HEK293 (cell line): Measurements from ENCODE around the gene IL6R.

ENCODE experiments used
- CTCF ChIA-PET: fragments of 350-600 bp; formaldehyde crosslinking; extraction: SDS; loops from one replicate; lab custom pipeline; 2021; ENCODE audit warnings: antibody characterized with exemption; lab: Yijun Ruan, JAX
- POLR2A ChIA-PET: fragments of 300-600 bp; formaldehyde crosslinking; extraction: SDS; loops from one replicate; lab custom pipeline; 2020; ENCODE audit warnings: antibody characterized with exemption, inconsistent platforms; lab: Yijun Ruan, JAX
- H3K27ac ChIP-seq: fragments of 200-500 bp; sonication (Bioruptor generic); 2 replicates; pipeline ENCODE4 v1.5.1; 2014; ENCODE audit warnings: low read depth, low read length, control low read depth, inconsistent platforms; ENCODE audit errors: extremely low read depth
- H3K36me3 ChIP-seq, 2 experiments: fragments of 200-500 bp in 1 of 2; sonication (Bioruptor generic) in 1 of 2; 1 replicate in 1 of 2; 2 replicates in 1 of 2; pipeline ENCODE4 v1.5.1; 2014 to 2017; ENCODE audit warnings: inconsistent platforms in 2 of 2, low read length in 2 of 2; ENCODE audit not compliant: control insufficient read depth in 2 of 2, insufficient read depth in 1 of 2
- H3K4me1 ChIP-seq: fragments of 200-500 bp; sonication (Bioruptor generic); 2 replicates; pipeline ENCODE4 v1.5.1; 2014; ENCODE audit warnings: mild to moderate bottlenecking, low read length, inconsistent platforms; ENCODE audit not compliant: control insufficient read depth, insufficient read depth
- H3K4me3 ChIP-seq: 2 replicates; pipeline ENCODE4 v1.5.1; 2011; ENCODE audit warnings: low read depth, mild to moderate bottlenecking, control low read depth, low read length, moderate library complexity
- H3K9me3 ChIP-seq: fragments of 200-500 bp; sonication (Bioruptor generic); 2 replicates; pipeline ENCODE4 v1.5.1; 2014; ENCODE audit warnings: low read depth, low read length, inconsistent platforms; ENCODE audit not compliant: control insufficient read depth, insufficient read depth
- CTCF ChIP-seq: fragments of 450-650 bp; formaldehyde crosslinking; IDR thresholded peaks from 2 replicates; pipeline ENCODE4 v1.5.1; 2016; ENCODE audit warnings: missing biosample characterization, missing genetic modification characterization
- GFI1B ChIP-seq: fragments of 450-650 bp; formaldehyde crosslinking; IDR thresholded peaks from 2 replicates; pipeline ENCODE4 v1.5.1; 2016; ENCODE audit warnings: missing biosample characterization, missing genetic modification characterization
- GLIS2 ChIP-seq: fragments of 450-650 bp; formaldehyde crosslinking; IDR thresholded peaks from 2 replicates; pipeline ENCODE4 v1.5.1; 2016; ENCODE audit warnings: missing biosample characterization, missing genetic modification characterization
- HIC1 ChIP-seq: fragments of 450-650 bp; formaldehyde crosslinking; IDR thresholded peaks from 2 replicates; pipeline ENCODE4 v1.5.1; 2016; ENCODE audit warnings: missing biosample characterization, missing genetic modification characterization
- HOXD13 ChIP-seq: sonication (generic); formaldehyde crosslinking; IDR thresholded peaks from 2 replicates; pipeline ENCODE4 v1.8.0; 2022; ENCODE audit warnings: missing genetic modification reagents, borderline replicate concordance
- MZF1 ChIP-seq: fragments of 450-650 bp; formaldehyde crosslinking; IDR thresholded peaks from 2 replicates; pipeline ENCODE4 v1.5.1; 2017; ENCODE audit warnings: missing biosample characterization, missing genetic modification characterization, borderline replicate concordance
- PRDM1 ChIP-seq: fragments of 450-650 bp; formaldehyde crosslinking; IDR thresholded peaks from 2 replicates; pipeline ENCODE4; 2016; ENCODE audit warnings: missing biosample characterization, missing genetic modification characterization
- RBAK ChIP-seq: fragments of 450-650 bp; formaldehyde crosslinking; IDR thresholded peaks from 2 replicates; pipeline ENCODE4 v1.5.1; 2016; ENCODE audit warnings: missing biosample characterization, missing genetic modification characterization
- SP7 ChIP-seq: fragments of 450-650 bp; formaldehyde crosslinking; IDR thresholded peaks from 2 replicates; pipeline ENCODE4 v1.5.1; 2016; ENCODE audit warnings: missing biosample characterization, missing genetic modification characterization
- TRIM28 ChIP-seq: IDR thresholded peaks from 2 replicates; pipeline ENCODE4 v1.6.1; 2011; ENCODE audit warnings: low read length, control low read depth, borderline replicate concordance
- ZBTB17 ChIP-seq: fragments of 450-650 bp; formaldehyde crosslinking; IDR thresholded peaks from 2 replicates; pipeline ENCODE4 v1.5.1; 2016; ENCODE audit warnings: missing biosample characterization, missing genetic modification characterization
- ZBTB48 ChIP-seq: fragments of 450-650 bp; formaldehyde crosslinking; IDR thresholded peaks from 2 replicates; pipeline ENCODE4 v1.5.1; 2016; ENCODE audit warnings: missing biosample characterization, missing genetic modification characterization
- ZFHX2 ChIP-seq: fragments of 450-650 bp; formaldehyde crosslinking; conservative IDR thresholded peaks from 2 replicates; pipeline ENCODE4 v1.5.1; 2016; ENCODE audit warnings: missing biosample characterization, missing genetic modification characterization
- ZFP37 ChIP-seq: fragments of 450-650 bp; formaldehyde crosslinking; IDR thresholded peaks from 2 replicates; pipeline ENCODE4 v1.5.1; 2016; ENCODE audit warnings: missing biosample characterization, missing genetic modification characterization
- ZNF223 ChIP-seq: fragments of 450-650 bp; formaldehyde crosslinking; IDR thresholded peaks from 2 replicates; pipeline ENCODE4 v1.5.1; 2016; ENCODE audit warnings: missing biosample characterization, missing genetic modification characterization
- ZNF239 ChIP-seq: fragments of 450-650 bp; formaldehyde crosslinking; IDR thresholded peaks from 2 replicates; pipeline ENCODE4 v1.5.1; 2016; ENCODE audit warnings: missing biosample characterization, missing genetic modification characterization
- ZNF280C ChIP-seq: fragments of 450-650 bp; formaldehyde crosslinking; IDR thresholded peaks from 2 replicates; pipeline ENCODE4 v1.5.1; 2016; ENCODE audit warnings: missing biosample characterization, missing genetic modification characterization
- ZNF529 ChIP-seq: fragments of 450-650 bp; formaldehyde crosslinking; IDR thresholded peaks from 2 replicates; pipeline ENCODE4 v1.5.1; 2017; ENCODE audit warnings: missing genetic modification characterization, missing biosample characterization; ENCODE audit not compliant: insufficient replicate concordance
- ZNF549 ChIP-seq: fragments of 450-650 bp; IDR thresholded peaks from 2 replicates; pipeline ENCODE4 v1.5.1; 2018; ENCODE audit warnings: missing biosample characterization, missing genetic modification characterization, mild to moderate bottlenecking, inconsistent platforms, moderate library complexity
- ZNF561 ChIP-seq: fragments of 450-650 bp; IDR thresholded peaks from 2 replicates; pipeline ENCODE4 v1.5.1; 2018; ENCODE audit warnings: missing biosample characterization, missing genetic modification characterization, borderline replicate concordance
- ZNF623 ChIP-seq: fragments of 450-650 bp; formaldehyde crosslinking; IDR thresholded peaks from 2 replicates; pipeline ENCODE4 v1.5.1; 2016; ENCODE audit warnings: missing biosample characterization, missing genetic modification characterization
- ZNF645 ChIP-seq: fragments of 450-650 bp; formaldehyde crosslinking; IDR thresholded peaks from 2 replicates; pipeline ENCODE4; 2016; ENCODE audit warnings: missing biosample characterization, missing genetic modification characterization
- ZNF837 ChIP-seq: fragments of 450-650 bp; formaldehyde crosslinking; IDR thresholded peaks from 2 replicates; pipeline ENCODE4 v1.5.1; 2016; ENCODE audit warnings: missing biosample characterization, missing genetic modification characterization
- TF ChIP-seq, protein P1 (sequence below): fragments of 450-650 bp; formaldehyde crosslinking; IDR thresholded peaks from 2 replicates; pipeline ENCODE4 v1.5.1; 2017; ENCODE audit warnings: missing biosample characterization, missing genetic modification characterization
- TF ChIP-seq, protein P2 (sequence below): fragments of 450-650 bp; formaldehyde crosslinking; IDR thresholded peaks from 2 replicates; pipeline ENCODE4 v1.5.1; 2016; ENCODE audit warnings: missing biosample characterization, missing genetic modification characterization

Gene IL6R

DNA sequence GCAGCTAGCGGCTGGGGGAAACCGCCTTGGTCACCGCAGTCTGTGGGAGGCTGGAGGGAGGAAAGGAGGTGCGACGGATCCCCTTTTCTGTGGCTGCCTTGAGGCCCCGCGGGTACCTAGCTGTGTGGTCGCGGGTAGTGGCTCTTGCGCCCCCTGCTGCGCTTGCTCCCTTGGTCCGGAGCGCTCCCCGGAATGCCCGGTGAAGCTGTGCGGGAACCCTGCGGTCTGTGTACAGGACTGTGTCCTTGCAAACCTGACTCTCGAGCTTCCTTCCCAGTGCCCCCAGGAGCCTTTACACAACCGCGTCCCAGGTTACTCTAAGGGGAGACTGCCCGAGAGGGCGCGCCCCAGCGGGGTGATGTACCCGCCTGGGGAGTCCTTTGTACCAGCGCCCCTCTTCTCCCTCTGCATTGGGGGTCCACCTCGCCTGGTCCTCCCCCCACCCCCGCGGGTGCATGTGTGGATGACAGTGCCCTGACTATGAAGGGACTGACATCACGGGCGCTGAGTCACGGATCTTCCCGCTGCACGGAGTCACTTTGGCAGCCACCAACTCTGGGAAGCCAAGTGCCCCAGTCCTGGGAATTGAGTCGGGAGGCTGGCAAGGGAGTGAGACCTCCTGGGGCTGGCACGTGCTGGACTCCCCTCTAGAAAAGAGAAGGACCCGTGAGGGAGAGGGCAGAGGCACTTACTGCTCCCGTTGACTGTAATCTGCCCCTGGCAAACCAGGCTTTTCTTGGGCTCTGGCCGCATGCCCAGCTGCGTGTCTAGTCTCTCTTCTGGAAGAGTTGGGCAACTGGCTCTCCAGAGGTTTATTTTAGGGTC is 816 bp downstream of the IL6R start:
- H3K9me3 ChIP-seq, result no peaks in the 10 kb centered on the region
- H3K36me3 ChIP-seq, result no peaks in the 10 kb centered on the region
- CTCF ChIA-PET, result interaction anchor here (0.7 to 3.6 kb wide), 6 partner anchors 11 to 211 kb away, joined by 3 to 17 read pairs (median 3); partner anchors contain the start of gene ATP8B2
- H3K4me1 ChIP-seq, result peaks cover 2% of the 10 kb centered on the region; the same call in 1 of the 2 replicates
- peak overlapping the region; percentile 48; the same call in 1 of the 2 replicates for H3K27ac ChIP-seq
- POLR2A ChIA-PET, result interaction anchor here (0.7 to 1.0 kb wide), 2 partner anchors 223 to 429 kb away, joined by 3 to 4 read pairs; partner anchors contain the start of gene JTB
- H3K4me3 ChIP-seq, result peak overlapping the region; percentile 53
- no peak for TF ChIP-seq ZNF239 (tag by site-specific recombination)
- TF ChIP-seq PRDM1, result no peak
- no peak for TF ChIP-seq ZNF280C
- TF ChIP-seq ZNF529, result no peak
- TF ChIP-seq ZNF623 (tag by site-specific recombination), result no peak; the same call in 1 of the 2 replicates
- TF ChIP-seq, protein P1, sequence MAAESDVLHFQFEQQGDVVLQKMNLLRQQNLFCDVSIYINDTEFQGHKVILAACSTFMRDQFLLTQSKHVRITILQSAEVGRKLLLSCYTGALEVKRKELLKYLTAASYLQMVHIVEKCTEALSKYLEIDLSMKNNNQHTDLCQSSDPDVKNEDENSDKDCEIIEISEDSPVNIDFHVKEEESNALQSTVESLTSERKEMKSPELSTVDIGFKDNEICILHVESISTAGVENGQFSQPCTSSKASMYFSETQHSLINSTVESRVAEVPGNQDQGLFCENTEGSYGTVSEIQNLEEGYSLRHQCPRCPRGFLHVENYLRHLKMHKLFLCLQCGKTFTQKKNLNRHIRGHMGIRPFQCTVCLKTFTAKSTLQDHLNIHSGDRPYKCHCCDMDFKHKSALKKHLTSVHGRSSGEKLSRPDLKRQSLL, result no peak
- no peak for TF ChIP-seq ZNF223 (tag by site-specific recombination)
- no peak for TF ChIP-seq RBAK (tag by site-specific recombination)
- TF ChIP-seq ZFHX2 (tag by site-specific recombination), result no peak
- TF ChIP-seq GLIS2 (tag by site-specific recombination), result peak; percentile 96
- TF ChIP-seq TRIM28, result no peak
- TF ChIP-seq ZNF837 (tag by site-specific recombination), result no peak
- peak; percentile 79 for TF ChIP-seq SP7
- TF ChIP-seq MZF1, result no peak; the same call in 1 of the 2 replicates
- TF ChIP-seq, protein P2, sequence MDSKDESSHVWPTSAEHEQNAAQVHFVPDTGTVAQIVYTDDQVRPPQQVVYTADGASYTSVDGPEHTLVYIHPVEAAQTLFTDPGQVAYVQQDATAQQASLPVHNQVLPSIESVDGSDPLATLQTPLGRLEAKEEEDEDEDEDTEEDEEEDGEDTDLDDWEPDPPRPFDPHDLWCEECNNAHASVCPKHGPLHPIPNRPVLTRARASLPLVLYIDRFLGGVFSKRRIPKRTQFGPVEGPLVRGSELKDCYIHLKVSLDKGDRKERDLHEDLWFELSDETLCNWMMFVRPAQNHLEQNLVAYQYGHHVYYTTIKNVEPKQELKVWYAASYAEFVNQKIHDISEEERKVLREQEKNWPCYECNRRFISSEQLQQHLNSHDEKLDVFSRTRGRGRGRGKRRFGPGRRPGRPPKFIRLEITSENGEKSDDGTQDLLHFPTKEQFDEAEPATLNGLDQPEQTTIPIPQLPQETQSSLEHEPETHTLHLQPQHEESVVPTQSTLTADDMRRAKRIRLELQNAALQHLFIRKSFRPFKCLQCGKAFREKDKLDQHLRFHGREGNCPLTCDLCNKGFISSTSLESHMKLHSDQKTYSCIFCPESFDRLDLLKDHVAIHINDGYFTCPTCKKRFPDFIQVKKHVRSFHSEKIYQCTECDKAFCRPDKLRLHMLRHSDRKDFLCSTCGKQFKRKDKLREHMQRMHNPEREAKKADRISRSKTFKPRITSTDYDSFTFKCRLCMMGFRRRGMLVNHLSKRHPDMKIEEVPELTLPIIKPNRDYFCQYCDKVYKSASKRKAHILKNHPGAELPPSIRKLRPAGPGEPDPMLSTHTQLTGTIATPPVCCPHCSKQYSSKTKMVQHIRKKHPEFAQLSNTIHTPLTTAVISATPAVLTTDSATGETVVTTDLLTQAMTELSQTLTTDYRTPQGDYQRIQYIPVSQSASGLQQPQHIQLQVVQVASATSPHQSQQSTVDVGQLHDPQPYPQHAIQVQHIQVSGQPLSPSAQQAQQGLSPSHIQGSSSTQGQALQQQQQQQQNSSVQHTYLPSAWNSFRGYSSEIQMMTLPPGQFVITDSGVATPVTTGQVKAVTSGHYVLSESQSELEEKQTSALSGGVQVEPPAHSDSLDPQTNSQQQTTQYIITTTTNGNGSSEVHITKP (tag by site-specific recombination), result peak; percentile 85
- TF ChIP-seq CTCF (tag by site-specific recombination), result peak; percentile 90
- no peak for TF ChIP-seq GFI1B (tag by site-specific recombination)
- peak; percentile 72 for TF ChIP-seq HIC1 (tag by site-specific recombination)
- peak; percentile 54 for TF ChIP-seq ZBTB48 (tag by site-specific recombination)
- TF ChIP-seq ZBTB17 (tag by site-specific recombination), result peak; percentile 50
- no peak for TF ChIP-seq ZNF549
- TF ChIP-seq ZFP37 (tag by site-specific recombination), result 0 out of 2 replicates have a peak, but pooled peaks have one; percentile 28
- no peak for TF ChIP-seq HOXD13 (CRISPR knock-in tag)
- TF ChIP-seq ZNF561, result no peak; the same call in 1 of the 2 replicates
- TF ChIP-seq ZNF645 (tag by site-specific recombination), result no peak
